Vagina (tissue), 2 donors: ENCODE data around the gene KLHL22.

ENCODE experiments used
- POLR2A ChIP-seq, 2 donors: fragments of 450-650 bp; IDR thresholded peaks; one replicate each; pipeline ENCODE4 v1.6.1; 2017; ENCODE audit warnings: antibody characterized with exemption in 2 of 2, mild to moderate bottlenecking in 2 of 2, moderate library complexity in 2 of 2
- POLR2AphosphoS5 ChIP-seq, 2 donors: sonication (generic); formaldehyde crosslinking; IDR thresholded peaks; one replicate each; pipeline ENCODE4 v1.9.0; 2017; ENCODE audit warnings: antibody characterized with exemption in 2 of 2, mild to moderate bottlenecking in 2 of 2, low read depth in 1 of 2; ENCODE audit not compliant: insufficient read depth in 1 of 2
- TF ChIP-seq, protein P1 (sequence below), 3 experiments: fragments of 450-650 bp in 2 of 3; fragments of 200-600 bp in 1 of 3; sonication (generic) in 1 of 3; IDR thresholded peaks; one replicate each; pipeline ENCODE4 v1.5.1; 2017 to 2019; ENCODE audit warnings: antibody characterized with exemption in 3 of 3, mild to moderate bottlenecking in 2 of 3, moderate library complexity in 2 of 3

DNA sequence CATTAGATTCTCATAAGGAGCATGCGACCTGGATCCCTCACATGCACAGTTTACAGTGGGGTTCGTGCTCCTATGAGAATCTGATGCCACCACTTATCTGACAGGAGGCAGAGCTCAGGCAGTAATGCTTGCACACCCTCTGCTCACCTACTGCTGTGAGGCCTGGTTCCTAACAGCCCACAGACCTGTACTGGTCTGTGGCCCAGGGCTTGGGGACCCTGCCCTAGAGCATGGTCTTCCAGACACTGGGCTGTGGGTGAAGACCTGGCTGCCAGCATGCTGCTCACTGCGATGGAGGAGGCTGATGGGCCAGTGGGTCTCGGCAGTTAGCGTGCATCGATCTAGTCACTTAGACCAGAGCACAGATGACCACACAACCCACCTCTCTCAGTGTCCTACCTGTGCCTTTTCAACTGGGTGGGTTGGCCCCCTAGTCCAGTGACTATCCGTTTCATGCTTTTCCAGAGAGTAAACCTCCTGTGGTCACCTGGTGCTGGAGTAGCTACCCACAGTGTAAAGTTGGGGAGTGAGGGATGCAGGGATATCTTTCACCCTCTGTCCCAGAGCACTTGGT lies 32.9 kb upstream of the KLHL22 start:
- TF ChIP-seq, protein P1, sequence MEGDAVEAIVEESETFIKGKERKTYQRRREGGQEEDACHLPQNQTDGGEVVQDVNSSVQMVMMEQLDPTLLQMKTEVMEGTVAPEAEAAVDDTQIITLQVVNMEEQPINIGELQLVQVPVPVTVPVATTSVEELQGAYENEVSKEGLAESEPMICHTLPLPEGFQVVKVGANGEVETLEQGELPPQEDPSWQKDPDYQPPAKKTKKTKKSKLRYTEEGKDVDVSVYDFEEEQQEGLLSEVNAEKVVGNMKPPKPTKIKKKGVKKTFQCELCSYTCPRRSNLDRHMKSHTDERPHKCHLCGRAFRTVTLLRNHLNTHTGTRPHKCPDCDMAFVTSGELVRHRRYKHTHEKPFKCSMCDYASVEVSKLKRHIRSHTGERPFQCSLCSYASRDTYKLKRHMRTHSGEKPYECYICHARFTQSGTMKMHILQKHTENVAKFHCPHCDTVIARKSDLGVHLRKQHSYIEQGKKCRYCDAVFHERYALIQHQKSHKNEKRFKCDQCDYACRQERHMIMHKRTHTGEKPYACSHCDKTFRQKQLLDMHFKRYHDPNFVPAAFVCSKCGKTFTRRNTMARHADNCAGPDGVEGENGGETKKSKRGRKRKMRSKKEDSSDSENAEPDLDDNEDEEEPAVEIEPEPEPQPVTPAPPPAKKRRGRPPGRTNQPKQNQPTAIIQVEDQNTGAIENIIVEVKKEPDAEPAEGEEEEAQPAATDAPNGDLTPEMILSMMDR (IDR thresholded peaks at IDR 0.05): no peak
- TF ChIP-seq POLR2A (IDR thresholded peaks at IDR 0.05): no peak
- no peak for TF ChIP-seq POLR2AphosphoS5 (IDR thresholded peaks at IDR 0.05; ENCODE audit: insufficient read depth in 1 of 2, low read depth in 1 of 2)
